HT-29 (cell line): ENCODE data around the gene FAM210B. TPM values are rescaled to one million over a fixed set of nuclear protein-coding genes. Genes with fewer than 3 reads are reported as not detected.
"Not testable (repeated sequence)": the region's sequence is repeated elsewhere in the genome, so short reads cannot be mapped to it uniquely, and the experiment has no call there.

Source experiments
- DNase-seq: peaks from one replicate; pipeline ENCODE4 v3.0.0-alpha.2; 2015; ENCODE audit warnings: low spot score
- total RNA-seq: library from RNA; depleted of rRNA; stranded (reverse); fragments of >200 nt; shearing (Covaris generic); gene quantifications from 2 replicates; pipeline ENCODE4 v1.2.3, GENCODE V29; 2014

FAM210B gene
- total RNA-seq, 1 experiment from 2014 or later, result 4.4 TPM

DNA sequence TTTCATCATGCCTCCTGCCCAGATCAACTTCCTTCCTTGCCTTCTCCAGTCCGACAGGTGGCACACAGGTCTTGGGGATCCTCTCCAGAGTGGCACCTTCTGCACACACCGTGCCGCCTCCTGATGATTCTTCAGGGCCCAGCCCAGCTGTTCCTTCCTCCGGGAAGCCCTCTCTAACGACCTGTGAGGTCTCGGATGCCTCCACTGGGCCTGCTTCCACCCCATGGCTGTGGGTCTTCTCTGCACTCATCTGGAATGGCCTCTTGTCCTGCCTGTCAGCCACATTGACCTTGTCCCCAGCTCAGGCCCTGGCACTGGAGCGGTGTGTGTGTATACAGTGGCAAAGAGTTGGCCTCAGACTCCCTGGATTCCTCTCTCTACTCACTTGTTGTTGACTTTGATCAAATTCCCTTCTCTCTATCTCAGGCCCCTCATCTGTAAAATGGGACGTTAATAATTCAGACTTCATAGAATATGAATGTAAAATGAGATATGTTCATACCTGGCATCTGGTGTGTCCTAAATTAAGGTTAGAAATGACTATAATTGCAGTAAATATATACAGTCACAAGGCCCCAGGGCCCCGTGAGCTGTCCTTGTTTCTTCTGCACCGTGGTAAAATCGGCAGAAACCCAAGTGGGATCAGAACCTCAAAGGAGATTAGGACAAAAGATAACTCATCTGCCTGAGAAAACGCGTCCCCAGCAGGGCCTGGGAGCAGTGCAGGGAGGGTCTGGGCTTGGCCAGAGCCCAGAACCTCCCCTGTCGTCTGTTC is 1.5 kb downstream of the FAM210B start:
- no peak for DNase-seq

- no peak for DNase-seq
These were observed 2.1 kb downstream of the FAM210B start for GRCh38 chr20:56360908-56361205.

GRCh38 chr20:56361900-56362299 is 3.1 kb downstream of the FAM210B start:
- DNase-seq, result no peak

DNA sequence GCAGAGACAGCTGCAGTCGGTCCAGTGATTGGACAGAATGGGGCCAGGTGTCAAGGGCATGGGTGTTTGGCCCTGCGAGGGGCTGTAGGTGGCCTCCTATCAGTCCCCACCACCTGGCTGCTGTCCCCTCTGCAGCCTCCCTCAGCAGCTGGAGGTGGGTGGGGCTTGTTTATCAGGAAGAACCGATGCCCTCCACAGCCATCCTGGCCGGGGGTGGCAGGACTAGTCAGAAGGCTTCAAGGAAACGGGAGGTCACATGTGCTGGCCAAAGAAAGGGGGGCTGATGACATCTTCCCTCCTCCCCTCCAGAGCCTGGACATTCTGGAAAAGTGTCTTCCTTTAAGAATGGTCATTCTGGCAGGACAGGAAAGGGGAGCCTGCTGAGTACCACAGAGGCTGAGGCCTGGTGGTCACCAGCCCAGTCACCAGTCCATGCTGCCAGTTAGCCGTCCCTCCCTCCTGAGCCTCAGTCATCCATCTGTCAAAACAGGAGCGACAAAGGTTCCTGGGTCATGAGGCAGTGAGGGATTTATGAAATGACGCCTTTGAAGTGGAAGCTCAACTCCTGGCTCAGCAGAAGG is 4.1 kb downstream of the FAM210B start:
- DNase-seq, result no peak

GRCh38 chr20:56363491-56363890 is 4.7 kb downstream of the FAM210B start:
- no peak for DNase-seq

DNA sequence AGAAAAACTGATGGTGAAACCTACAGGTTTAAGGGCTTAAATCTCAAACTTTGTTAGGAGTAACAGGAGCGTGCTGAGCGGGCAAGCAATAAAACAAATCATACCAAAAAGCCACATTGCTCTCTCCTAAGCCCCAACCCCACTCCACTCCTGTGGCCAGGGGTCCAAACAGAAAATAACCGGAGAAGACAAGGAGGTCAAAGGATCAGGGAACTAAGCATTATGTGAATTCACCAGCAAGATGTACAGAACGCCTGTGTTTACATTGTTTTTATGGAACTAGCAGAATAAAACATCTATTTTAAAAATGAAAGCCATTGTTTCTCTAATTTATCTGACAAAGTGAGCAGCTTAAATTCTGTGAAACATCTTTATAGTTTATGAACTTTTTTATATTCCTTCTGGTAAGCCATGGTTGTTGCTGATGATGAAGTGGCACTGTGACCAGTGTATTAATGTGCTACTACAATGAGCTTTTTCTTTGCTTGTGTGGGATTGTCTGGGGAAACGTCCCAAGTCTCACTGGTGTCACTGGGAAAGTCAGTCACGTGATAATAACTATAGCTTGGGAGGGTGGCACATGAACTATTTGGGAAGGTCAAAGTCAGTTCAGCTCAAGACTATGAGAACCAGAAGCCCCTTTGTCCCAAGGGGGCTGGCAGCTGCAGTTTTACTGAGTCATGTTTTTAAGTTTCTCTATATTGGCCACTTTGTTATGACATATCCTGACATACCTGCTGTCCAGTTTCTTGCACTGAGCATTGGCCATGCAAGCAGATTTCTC is 9.8 kb downstream of the FAM210B start:
- DNase-seq, result no peak

GRCh38 chr20:56369179-56369578 is 10.4 kb downstream of the FAM210B start:
- DNase-seq, result no peak

- no peak for DNase-seq
These were observed 13.2 kb downstream of the FAM210B start for GRCh38 chr20:56371977-56372376.

DNA sequence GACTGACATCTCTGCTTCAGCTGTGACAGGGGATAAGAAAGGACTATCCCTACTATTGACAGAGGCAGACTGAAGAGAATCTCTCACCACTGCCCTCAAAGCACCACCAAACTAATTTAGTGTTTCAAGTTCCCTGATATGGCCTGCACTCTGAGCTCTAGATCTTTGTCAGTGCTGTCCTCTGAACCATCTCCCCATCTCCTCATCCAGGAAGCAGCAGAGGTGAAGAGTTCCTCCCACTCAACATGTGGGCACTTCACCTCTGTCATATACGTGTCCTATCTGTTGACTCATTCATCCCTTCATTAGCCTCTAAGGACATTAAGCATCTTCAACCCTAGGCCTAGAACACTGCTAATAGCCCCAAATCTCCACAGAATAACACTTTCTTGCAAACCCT is 14.1 kb downstream of the FAM210B start:
- no peak for DNase-seq

- no peak for DNase-seq
These were observed 15.2 kb downstream of the FAM210B start for GRCh38 chr20:56373942-56374341.

GRCh38 chr20:56376331-56376730 is 17.6 kb downstream of the FAM210B start:
- no peak for DNase-seq

DNA sequence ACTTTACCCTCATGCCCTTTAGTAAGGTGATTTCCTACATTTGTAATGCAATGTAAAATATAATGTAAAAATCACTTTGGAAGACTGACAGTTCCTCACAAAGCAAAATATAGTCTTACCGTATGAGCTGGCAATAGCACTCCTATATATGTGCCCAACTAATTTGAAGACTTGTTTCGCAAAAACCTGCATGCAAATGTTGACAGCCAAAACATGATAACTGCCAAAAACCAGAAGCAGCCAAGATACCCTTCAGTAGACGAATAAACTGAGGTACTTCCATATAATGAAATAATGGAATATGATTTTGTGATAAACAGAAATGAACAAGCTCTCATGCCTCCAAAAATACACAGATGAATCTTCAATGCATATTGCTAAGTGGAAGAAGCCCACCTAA is 19.6 kb downstream of the FAM210B start:
- no peak for DNase-seq

- DNase-seq, result no peak
These were observed 21.6 kb downstream of the FAM210B start for GRCh38 chr20:56380375-56380774.

DNA sequence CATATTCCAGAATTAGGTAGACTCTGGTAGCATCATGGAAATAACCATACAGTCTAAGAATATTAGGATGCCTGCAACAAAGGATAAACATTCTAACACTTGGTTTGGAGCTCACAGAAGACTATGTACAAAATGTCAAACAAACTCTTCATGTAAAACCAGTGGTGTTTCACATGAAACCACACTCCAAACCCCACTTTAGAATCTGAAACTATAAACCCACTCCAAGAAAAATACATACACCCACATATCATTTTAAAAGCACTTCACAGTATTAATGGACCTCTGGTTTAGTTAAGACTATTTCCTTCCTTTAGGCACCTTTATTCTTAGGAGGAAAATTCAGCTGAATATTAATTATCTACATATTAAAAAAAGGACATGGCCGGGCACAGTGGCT is 22.7 kb downstream of the FAM210B start:
- DNase-seq, result no peak

GRCh38 chr20:56382696-56383095 is 23.9 kb downstream of the FAM210B start:
- DNase-seq, result no peak

DNA sequence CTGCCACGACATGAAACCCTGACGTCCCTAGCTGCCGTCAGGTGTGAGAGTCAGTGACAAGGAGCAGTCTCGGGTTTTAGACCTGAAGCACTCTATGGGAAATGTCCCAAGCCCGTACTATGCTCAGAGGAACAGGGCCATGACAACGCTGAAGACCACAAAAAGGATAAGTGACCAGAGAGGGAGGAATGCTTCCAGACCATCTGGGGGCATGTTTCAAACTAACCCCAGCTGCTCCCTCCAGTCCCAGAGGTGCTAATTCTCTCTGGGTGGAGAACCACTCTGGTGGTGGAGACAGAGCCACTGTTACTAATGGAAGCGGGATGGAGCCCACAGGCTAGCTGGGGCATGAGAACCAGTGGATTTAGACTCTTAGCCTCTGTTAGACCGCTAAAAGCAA is 24.6 kb downstream of the FAM210B start:
- no peak for DNase-seq

GRCh38 chr20:56385130-56385529 is 26.4 kb downstream of the FAM210B start:
- no peak for DNase-seq

DNA sequence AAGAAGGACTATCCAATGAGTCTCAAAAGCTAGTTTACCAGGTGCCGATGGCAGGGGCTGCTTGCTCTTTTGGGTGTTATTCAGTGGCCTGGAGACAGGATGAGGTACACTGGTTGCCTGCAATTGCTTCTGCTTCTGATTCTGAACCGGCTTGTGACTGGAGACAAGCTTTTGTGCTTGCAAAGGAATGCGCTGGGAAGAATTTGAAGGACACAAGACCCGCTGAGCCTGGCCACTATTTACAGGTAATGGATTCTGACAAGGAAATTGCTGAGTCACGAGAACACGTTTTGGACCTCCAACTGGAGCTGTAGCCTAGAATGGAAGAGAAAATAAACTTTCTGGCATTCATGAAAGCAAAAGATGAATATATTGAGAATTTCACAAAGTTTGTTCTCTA is 27.4 kb downstream of the FAM210B start:
- DNase-seq, result no peak

- no peak for DNase-seq
These were observed 30.1 kb downstream of the FAM210B start for GRCh38 chr20:56388882-56389281.

- no peak for DNase-seq
These were observed 31.0 kb downstream of the FAM210B start for GRCh38 chr20:56389807-56390206.

DNA sequence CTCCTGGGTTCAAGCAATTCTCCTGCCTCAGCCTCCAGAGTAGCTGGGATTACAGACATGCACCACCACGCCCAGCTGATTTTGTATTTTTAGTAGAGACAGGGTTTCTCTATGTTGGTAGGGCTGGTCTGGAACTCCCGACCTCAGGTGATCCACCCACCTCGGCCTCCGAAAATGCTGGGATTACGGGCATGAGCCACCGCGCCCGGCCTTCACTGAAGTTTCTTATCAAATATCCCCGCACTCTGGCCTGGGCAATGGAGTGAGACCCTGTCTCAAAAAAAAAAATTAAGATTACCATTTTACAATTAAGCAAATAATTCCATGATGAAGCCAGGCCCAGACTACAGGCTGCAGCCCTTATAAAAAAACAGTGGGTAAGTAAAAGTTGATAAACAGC is 31.6 kb downstream of the FAM210B start:
- not testable (repeated sequence) for DNase-seq

DNA sequence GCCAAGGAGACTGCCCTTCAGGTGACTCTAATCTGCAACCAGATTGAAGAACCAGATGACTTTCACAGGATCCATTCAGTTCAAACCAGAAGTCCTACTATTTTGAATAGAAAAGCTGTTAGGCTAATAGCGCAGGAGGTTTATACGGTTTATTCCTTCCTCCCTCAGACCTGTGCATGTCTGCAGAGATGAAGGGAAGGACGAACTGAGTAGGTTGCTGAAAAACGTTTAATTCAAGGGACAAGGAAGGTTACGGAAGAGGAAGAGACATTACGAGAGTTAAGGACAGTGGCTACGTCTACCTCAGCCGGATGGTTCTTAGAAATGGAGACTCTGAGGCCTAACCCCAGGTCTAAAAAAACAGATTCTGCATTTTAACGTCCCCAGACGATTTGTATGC is 32.3 kb downstream of the FAM210B start:
- peak; percentile 36 for DNase-seq

DNA sequence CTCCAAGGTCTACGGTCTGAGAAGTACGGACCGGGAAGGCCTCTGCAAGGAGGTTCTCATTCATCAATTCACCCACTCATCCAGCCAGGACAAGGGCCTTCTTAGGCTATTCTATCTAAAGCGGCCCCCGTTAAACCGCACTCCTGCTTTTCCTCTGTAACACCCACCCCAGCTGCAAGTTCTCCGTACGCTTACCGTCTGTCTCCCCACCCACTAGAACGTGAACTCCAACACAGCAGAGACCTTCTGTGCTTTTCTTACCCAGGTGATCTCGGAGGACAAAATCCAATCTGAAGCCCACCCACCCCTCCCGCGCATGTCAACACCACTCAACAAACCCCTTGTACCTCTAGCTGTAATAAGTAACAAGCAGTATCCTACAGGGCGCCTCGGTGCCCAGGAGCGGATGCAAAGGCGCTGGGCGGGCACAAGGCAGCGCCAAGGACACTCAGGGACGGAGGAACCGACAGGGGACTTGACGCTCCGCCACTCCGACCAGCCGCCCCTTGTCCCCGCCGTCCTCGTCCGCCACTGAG is 32.9 kb downstream of the FAM210B start:
- peak; percentile 43 for DNase-seq
